NK-92 treated with Interleukin-12 subunit alpha and Interleukin-12 subunit beta, amount 100 ng/mL, for 24 hours (cell line): ENCODE data around the gene THTPA.
A peak's percentile ranks its signal among the peaks of the same experiment; 100 is the strongest.

Experiments used
- DNase-seq: peaks from one replicate; lab custom pipeline; 2025; lab: John Stamatoyannopoulos, UW

THTPA gene

DNA sequence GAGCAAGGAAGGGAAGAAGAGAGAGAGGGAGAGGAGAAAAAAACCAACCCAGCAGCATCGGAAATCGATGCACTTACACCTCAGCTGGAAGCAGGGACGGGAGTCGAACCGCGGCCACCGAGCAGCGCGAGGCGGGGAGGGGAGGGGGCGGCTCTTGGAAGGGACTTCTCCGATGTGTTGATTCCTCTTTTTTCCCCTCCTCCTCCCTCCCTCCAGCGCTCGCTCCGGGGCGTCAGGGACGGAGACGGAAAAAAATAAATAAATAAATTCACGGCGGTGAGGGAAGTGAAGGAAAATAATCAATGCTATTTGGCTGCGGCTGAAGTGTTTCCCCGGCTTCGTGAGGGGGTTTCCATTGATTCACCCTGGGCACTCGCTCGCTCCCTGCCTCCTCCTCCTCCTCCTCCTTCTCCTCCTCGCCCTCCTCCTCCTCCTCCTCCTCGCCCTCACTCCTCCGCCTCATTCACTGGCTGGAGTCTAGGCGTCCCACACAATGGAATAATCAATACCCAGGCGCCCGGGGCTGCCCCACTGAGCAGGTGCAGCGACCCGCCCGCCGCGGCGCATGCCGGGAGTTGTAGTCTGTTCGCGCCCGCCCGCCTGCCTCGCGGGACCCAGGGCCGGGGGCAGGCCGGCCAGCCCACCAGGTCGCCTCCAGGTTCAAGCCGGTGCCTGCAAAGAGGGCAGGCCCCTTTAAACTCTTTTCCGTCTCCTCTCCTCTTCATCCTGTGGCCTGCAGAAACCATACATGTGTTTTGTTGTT, 4.6 kb upstream of the THTPA start, which contains the start of gene ZFHX2:
Gene ZFHX2, minus strand, starts transcription at position 500 of the 763 bp plus-strand sequence. CDS start 16,440 bp downstream, outside the sequence.
- DNase-seq = peak; percentile 71

DNA sequence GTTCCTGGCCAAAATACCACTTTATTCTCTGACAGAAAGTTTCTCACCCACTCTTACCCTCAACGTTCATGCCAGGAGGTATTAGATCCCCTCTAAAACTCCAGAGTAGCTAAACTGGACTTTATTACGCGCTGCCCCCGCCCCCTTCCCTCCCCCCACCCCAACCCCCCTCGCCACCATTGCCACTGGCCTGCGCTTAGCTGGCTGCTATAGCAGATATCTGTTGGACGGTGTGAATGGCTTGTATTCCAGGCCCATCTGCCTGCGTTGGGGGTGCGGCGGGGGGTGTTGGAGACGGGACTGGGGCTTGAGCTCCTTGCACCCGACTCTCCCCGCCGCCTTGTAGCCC, 564 bp upstream of the THTPA start:
- DNase-seq = no peak

DNA sequence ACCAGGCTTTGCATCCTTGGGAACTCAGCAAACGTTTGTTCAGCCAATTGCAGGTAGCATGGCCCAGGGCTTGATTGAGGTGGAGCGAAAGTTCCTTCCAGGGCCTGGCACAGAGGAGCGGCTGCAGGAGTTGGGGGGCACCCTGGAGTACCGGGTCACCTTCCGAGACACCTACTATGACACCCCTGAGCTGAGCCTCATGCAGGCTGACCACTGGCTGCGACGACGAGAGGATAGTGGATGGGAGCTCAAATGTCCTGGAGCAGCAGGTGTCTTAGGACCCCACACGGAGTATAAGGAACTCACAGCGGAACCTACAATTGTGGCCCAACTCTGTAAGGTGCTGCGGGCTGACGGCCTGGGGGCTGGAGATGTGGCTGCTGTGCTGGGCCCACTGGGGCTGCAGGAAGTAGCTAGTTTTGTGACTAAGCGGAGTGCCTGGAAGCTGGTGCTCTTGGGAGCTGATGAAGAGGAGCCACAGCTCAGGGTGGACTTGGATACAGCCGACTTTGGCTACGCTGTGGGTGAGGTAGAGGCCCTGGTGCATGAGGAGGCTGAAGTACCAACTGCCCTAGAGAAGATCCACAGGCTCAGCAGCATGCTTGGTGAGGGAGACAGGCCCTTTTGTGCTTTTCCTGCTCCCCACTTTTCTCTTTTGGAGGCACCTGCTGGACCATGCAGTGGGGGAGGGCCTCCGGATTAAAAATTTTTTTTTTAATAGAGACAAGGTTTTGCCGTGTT, 799 bp downstream of the THTPA start:
- no peak for DNase-seq

DNA sequence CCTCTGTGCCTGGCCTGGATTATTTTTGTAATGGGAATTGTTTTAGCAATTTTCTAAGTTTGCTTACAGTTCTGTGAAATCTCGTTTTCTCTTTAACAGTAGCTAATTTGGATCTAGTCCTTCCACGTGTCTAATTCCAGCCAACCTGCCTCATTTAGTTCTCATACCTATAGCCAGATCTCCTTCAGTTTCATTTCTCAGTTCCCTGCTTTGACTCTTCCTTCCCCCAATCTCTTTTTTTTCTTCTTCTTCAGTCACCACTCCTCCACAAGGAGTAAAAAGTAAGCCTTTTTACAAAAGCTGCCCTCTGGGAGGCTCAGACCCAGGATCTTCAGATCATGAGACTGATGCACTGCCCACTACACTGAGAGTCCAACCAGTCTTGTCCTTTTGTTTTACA, 1.4 kb downstream of the THTPA start:
- no peak for DNase-seq

DNA sequence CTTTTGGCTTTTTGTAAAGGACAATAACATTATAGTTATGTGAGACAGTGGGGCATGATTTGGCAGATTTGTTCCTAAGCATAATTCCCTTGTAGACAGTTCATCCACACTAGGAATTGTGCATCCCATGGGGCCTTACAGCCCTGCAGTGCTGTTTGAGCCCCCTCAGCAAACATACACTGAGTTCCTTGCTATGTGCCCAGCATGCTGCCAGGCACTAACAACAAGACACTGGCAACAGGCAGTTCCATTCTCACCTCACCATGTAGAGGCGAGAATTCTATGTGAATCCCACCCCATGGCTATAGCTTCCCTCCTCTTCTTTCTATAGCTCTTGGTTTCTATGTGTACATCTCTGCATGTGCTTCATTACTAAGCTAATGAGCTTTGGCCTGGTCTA, 1.9 kb downstream of the THTPA start:
- no peak for DNase-seq

DNA sequence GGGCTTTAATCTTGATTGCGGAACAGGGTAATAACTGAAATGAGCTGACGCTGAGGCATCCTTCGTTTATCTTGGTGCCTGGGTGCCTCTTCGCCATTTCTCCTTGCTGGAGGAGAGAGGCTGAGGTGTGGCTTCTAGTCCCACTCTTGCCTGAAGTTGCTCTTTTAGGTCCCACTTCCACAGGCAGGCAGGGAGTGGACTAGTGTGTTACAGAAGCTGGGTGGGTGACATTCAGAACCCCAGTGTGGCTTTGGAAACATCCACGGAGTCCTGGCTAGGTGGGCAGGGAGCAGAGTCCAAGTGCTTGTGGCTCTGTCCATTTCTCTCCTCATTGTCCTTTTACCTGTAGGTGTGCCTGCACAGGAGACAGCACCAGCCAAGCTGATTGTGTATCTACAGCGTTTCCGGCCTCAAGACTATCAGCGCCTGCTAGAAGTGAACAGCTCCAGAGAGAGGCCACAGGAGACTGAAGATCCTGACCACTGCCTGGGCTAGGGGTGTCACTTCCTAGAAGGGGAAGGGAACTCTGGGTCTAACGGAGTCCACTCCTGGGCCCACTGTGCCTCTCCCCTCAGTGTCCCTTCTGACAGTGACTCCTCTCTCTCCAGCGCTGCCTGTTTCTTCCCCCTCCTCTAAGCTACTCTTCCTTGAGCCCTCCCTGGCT, 2.4 kb downstream of the THTPA start:
- no peak for DNase-seq

DNA sequence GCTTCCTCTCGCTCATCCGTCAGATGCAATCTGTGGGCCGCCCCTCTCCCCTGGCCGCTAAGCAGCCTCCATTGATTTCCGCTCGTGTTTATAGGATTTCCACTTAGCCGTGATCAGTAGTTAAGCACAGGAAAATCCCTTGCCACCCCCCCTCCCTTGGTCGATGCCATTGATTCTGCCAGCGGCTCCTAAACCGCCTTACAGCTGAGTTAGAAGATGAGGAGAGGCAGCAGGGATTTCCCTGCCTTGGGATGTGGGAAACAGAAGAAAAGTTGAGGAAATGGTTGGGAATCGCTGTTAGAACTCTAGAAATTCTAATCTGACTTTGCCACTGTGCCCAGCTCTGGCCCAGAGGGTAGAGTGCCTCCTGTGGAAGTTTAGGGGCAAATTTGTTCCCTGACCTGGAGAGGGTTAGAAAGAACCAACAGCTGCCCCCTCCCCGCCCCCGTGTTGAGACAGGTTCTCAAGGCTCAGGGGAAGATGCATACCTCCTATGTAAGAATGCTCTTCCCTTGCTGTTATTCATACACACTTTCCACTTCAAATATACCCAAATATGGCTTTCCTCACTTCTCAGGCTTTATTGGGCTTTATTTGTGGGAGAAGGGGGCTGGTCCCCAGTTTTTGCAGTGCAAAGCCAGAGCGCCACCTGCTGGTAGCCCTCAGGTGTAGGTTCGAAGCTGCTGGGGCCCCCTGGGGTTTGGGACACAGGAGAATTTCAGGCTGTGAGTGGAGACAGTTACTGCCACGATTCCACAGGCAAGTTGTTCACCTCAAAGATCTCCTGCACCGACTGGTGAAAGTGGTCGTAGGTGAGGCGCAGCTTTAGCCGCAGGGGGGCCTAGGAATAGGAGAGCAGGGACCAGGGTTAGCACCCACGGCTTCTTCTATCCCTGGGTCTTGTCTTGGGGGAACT, 3.2 kb downstream of the THTPA start:
- DNase-seq = peak; percentile 22

DNA sequence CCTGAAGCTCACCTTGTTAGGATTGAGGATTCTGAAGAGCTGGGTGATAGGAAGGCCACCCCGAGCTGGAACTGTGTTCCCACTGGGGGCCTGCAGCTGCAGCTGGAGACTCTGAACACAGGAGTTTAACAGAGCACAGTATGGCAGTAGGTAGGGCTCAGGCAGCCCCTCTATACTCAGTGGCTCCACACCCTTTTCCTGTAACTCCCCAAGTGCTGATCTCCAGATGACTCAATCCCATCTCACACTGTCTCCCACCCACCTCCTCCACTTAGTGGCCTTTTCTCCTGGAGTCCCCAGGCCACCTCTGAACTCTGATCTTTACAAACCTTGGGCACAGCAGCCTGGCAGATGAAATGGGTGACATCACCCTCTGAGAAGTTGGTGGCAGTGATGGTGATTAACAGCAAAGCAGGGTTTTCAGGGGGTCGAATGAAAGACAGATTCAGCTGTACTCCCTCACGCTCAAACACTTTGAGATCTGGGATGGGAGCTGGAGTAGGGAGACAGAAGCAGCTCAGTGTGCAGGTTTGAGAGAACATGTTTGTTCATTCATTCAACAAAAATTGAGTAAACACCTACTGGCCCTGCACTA, 4.0 kb downstream of the THTPA start:
- DNase-seq = no peak

DNA sequence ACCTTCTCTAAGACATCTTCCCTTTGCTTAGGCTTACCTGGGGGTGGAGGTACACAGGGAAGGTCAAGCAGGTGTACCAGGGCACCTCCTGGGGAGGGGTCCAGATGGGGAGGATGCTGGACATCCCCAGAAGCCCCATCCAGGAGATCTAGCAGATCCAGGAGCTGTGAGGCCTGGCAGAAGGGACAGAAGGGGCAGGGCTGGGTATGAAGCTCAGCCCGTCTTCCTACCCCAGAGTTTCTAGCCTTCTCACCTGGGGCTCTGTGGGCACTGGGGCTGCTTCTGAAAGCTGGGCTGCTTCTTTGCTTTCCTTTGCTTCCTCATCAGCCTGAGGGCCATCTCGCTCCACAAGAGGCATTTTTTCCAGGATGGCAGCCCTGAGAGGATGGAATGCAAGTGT, 5.2 kb downstream of the THTPA start:
- no peak for DNase-seq

DNA sequence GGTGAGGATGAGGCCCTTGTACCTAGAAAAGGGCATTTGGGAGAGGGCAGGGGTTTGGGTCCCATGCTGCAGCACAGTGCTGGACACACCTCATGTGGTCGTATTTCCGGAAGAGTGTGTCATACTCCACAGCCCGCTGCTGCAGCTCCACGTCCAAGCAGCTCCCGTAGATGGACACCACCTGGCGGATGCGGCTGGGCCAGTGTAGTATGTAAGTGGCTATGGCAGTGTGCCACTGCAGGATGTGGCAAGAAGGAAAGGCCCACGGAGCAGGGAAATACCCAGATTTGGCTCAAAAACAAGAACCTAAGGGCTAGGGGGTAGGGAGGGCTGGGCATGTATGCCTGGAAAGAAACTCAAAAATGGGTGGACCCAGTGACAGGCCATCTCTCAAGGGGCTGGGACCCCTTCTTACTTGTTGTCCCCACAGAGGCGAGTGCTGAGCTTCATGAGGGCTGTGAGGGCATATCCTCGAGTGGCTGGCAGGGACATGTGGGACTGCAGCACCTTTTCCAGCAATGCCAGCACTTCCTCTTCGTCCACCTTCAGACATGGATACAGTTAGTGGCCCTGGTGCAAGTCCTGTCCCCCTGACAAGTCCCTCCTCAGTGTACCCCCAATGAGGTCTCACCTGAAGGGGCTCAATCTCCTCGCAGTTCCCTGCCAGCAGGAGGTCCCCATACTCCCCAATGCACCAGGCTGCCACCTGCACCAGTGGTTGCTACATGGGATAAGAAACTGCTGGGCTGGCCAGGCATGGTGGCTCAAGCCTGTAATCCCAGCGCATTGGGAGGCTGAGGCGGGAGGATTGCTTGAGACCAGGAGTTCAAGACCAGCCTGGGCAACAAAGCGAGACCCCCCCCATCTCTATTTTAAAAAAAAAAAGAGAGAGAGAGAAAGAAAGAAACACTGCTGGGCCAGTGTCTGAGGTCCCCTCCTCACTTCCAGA, 6.1 kb downstream of the THTPA start:
- no peak for DNase-seq

DNA sequence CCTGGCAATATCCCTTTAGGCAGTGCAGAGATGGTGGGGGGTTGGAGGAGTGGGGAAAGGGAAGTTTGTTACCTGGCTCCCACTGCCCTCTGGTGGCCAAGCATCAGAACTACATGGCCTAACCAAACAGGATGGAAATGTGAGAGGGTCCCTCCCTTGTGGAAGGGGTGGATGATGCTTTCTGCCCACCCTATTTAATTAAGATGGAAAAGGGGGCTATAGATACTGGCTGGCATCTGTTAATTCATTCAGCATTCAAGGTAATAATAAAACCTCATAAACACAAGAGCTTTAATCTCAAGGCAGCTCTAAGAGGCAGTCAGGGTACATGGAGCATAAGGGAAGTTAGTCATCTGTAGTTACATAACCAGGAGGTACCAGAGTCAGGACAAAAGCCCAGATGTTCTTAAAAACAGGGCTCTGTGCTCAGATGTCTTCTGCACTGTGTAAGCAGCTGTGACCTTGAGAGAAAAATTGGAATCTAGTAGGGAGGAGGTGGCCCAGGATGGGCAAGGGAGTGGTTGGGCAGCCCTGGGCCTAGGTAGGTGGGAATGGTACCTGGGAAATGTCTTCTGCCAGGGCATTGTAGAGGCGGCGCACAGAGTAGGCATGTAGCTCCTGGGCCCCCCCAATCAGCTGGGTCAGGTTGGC, 6.9 kb downstream of the THTPA start:
- no peak for DNase-seq

DNA sequence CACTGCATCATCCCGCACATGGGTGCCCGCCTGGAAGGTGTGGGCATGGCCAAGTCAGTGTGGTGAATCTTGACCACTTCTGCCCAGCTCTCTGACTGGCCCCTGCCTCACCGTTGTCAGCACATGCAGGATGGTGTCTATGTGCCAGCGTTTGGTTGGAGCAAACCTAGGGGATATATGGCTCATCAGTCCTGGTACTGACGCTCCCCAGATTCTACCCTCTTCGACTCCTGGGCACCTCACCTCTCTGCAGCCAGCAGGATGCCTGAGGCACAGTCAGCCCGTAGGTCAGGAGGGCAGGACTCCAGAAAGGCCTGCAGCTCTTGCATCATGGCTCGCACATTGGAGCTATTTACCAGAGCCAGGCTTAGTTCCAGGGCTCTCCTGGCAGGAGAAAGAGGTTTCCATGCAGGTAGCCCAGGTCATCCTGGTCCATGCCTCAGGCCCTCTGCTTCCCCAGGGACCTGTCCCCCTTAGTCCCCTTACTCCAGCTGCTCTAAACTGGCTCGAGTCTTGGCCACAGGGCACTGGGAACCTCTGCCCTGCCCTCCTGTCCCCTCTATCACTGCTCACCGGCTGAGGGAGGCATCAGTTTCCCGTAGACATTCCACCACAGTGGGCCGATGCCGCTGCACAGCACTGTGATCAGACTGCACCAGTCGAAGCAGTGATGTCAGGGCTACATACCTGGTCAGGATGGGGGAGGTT, 7.6 kb downstream of the THTPA start:
- no peak for DNase-seq

DNA sequence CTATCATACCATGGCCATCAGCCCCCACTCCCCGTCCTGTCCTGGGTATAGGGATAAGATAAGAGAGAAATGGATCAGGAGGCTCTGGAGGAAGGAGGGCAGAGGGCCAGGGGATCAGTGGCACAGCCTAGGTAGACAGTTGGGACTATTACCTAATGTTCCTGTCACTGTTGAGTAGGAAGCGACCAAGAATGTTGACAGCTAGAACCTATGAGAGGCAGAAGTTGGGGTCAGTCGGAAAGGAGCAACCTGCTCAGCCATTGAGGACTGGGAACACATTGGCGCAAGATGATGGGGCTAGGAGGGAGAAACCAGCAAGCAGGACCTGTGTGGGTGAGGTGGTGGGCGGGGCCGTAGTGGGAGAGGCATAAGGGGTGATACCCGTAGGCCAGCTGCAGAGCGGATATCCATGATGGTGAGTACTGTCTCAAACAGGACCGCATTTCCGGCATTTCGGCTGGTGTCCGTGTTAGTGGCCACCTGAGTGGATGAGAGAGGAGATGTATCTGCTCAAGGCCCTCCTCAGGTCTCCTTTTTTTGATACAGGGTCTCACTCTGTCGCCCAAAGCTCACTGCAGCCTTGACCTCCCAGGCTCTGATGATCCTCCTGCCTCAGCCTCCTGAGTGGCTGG, 8.2 kb downstream of the THTPA start:
- no peak for DNase-seq

DNA sequence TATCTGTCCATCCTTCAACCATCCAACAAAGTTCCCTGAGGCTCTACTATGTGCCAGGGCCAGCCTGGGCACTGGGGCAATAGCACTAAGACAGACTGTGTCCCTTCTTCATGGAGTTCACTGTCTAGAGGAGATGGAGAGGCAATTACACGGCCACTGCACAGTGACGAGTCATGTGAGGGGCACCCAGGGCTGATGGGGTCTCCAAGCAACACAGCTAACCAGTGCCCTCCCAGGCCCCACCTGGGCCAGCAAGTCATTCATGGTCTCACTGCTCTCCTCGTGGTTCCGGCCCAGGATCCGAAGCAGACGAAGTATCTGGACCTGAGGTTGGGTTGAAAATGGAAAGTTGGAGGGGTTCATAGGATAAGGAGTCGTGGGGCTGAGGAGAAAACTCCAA, 8.8 kb downstream of the THTPA start:
- DNase-seq = no peak

DNA sequence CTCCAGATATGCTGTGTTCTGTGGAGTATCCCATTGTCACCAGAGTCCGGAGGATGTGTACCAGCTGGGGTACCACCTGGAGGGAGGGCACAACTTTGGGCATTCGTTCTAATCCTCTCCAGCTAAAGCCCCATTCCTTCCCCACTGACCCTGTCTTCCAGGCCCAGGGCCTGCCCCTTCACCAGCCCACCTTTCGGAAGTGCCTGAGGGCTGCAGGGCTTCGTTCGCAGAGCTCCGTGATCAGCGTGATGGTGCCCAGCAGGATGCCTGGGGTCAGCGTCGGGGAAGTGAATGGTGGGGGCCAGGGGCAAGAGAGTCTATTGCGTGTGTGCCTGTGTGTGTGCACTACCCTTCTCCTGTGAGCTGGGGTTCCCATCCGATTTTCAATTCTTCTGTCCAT, 9.6 kb downstream of the THTPA start:
- DNase-seq = no peak

DNA sequence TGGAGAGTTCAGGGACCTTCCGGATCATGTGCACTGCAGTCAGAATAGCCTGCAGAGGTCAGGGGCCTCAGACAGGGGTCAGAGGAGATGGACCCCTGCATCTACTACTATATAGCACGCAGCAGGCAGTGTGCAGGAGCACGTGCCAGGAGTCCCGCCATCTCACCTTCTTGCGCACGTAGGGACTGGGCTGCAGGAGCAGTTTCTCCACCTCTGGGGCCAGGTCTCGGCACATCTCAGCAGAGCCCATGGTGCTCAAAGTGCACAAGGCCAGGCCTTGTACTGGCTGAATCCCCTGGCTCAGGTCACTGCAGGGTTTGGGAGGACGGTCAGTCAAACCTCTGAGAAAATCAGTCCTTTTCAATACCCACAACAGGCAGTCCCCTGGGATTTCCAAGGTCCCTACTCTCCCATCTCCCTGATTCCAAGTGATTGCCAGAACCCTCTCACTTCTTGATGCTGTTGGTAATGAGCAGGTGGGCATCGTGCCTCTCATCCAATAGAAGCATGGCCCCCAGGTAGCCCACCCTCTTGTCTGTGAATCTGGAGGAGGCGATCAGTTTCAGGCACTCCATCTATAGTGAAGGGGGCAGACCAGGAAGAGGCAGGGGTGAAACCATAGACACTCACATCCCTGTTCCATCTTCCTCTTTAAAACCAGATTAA, 10.2 kb downstream of the THTPA start:
- DNase-seq = no peak

DNA sequence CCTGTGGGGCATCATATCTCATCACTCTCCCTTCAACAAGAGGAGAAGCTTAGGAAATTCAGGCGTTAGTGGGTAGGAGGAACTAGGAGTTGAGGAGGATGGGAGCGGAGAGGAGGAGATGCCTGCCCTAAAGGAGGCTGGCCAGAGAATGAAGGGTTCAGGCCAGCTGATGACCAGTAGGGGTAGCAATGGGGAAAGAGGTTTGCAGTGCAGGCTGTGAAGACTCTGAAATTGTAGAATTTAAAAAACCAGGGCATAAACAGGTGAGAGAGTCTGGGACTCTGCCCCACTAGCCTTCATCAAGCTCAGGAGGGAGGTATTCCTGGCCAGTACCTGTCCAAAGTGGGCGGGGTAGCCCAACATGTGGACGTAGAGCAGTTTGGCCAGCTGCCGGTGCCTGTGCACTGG, 10.7 kb downstream of the THTPA start:
- DNase-seq = no peak
